H1 (cell line): Measurements from ENCODE around the gene TPPP2. TPM values are rescaled to one million over a fixed set of nuclear protein-coding genes. Genes with fewer than 3 reads are reported as not detected.

ENCODE experiments used
- CTCF ChIA-PET: fragments of 300-600 bp; sonication (Branson Sonifier 250); formaldehyde crosslinking; loops from one replicate; lab custom pipeline; 2021; ENCODE audit not compliant: partially characterized antibody; lab: Charles Lee
- POLR2A ChIA-PET: fragments of 300-600 bp; sonication (Branson Sonifier 250); formaldehyde crosslinking; loops from one replicate; lab custom pipeline; 2021; ENCODE audit warnings: inconsistent platforms; ENCODE audit not compliant: partially characterized antibody; lab: Charles Lee
- DNase-seq, 2 experiments: peaks; one replicate each; pipeline versions ENCODE4 v3.0.0 to v3.0.0-alpha.2; 2010 to 2022; ENCODE audit warnings: low spot score in 2 of 2, low read depth in 1 of 2, mixed read lengths in 1 of 2
- FAIRE-seq: peaks from 2 replicates; lab custom pipeline; 2011; peaks lifted over from hg19 to GRCh38; lab: Jason Lieb, UNC
- H2AFZ ChIP-seq: 2 replicates; pipeline ENCODE4 v1.8.1; 2012; ENCODE audit warnings: low read length, inconsistent platforms
- H2AK5ac ChIP-seq: 2 replicates; pipeline ENCODE4 v1.6.1; 2013; ENCODE audit warnings: low read depth, low read length
- H2BK120ac ChIP-seq: replicated peaks from 2 replicates; pipeline ENCODE3; 2013; ENCODE audit warnings: low read depth, low read length, inconsistent platforms
- H2BK12ac ChIP-seq: 2 replicates; pipeline ENCODE4 v1.6.1; 2013; ENCODE audit warnings: low read depth, low read length
- H2BK15ac ChIP-seq: 2 replicates; pipeline ENCODE4 v1.6.1; 2013; ENCODE audit warnings: low read length
- H2BK20ac ChIP-seq: 2 replicates; pipeline ENCODE4 v1.6.1; 2013; ENCODE audit warnings: low read length
- H2BK5ac ChIP-seq: 2 replicates; pipeline ENCODE4 v1.6.1; 2013; ENCODE audit warnings: low read depth, low read length
- H3K14ac ChIP-seq: 2 replicates; pipeline ENCODE4 v1.6.1; 2013; ENCODE audit warnings: inconsistent platforms; ENCODE audit not compliant: insufficient read length
- H3K18ac ChIP-seq: 2 replicates; pipeline ENCODE4 v1.6.1; 2013; ENCODE audit warnings: low read length; ENCODE audit errors: extremely low read depth
- H3K23ac ChIP-seq: 2 replicates; pipeline ENCODE4 v1.6.1; 2013; ENCODE audit warnings: inconsistent platforms; ENCODE audit not compliant: insufficient read length
- H3K23me2 ChIP-seq: 2 replicates; pipeline ENCODE4 v1.6.1; 2013; ENCODE audit warnings: low read depth, low read length
- H3K27ac ChIP-seq: 2 replicates; pipeline ENCODE4 v1.6.1; 2011; ENCODE audit warnings: low read depth, low read length, inconsistent platforms
- H3K27me3 ChIP-seq, 4 experiments: replicated peaks in 1 of 4; 1 replicate in 1 of 4; 2 replicates in 3 of 4; pipeline versions ENCODE4 v1.6.1 to v1.8.1; 2011 to 2013; ENCODE audit warnings: low read length in 3 of 4, mild to moderate bottlenecking in 3 of 4, inconsistent platforms in 2 of 4, mixed read lengths in 2 of 4, moderate library complexity in 1 of 4; ENCODE audit not compliant: control insufficient read depth in 3 of 4, insufficient read depth in 3 of 4; ENCODE audit errors: extremely low read depth in 1 of 4
- H3K36me3 ChIP-seq, 4 experiments: 2 replicates each; pipeline versions ENCODE4 v1.6.1 to v1.8.1; 2011 to 2013; ENCODE audit warnings: mild to moderate bottlenecking in 4 of 4, low read length in 3 of 4, moderate library complexity in 2 of 4, control low read depth in 1 of 4, inconsistent platforms in 1 of 4; ENCODE audit not compliant: insufficient read depth in 4 of 4, control insufficient read depth in 2 of 4
- H3K4ac ChIP-seq: replicated peaks from 2 replicates; pipeline ENCODE3; 2013; ENCODE audit warnings: low read length, low read depth, mixed read lengths, inconsistent platforms; ENCODE audit not compliant: insufficient read length
- H3K4me1 ChIP-seq, 4 experiments: replicated peaks in 1 of 4; 1 replicate in 1 of 4; 2 replicates in 3 of 4; pipeline versions ENCODE4 v1.6.1 to v1.8.1; 2011 to 2013; ENCODE audit warnings: low read length in 3 of 4, inconsistent platforms in 2 of 4, mixed read lengths in 1 of 4; ENCODE audit not compliant: insufficient read depth in 4 of 4, control insufficient read depth in 3 of 4
- H3K4me2 ChIP-seq, 2 experiments: 2 replicates each; pipeline versions ENCODE4 v1.6.1 to v1.8.1; 2011 to 2013; ENCODE audit warnings: low read depth in 2 of 2, low read length in 2 of 2, control low read depth in 1 of 2, inconsistent platforms in 1 of 2, mild to moderate bottlenecking in 1 of 2; ENCODE audit not compliant: insufficient read depth in 1 of 2
- H3K4me3 ChIP-seq, 4 experiments: fragments of 200-600, 300-600 bp in 1 of 4; sonication (generic), shearing (Covaris generic), sonication (Bioruptor Twin) in 1 of 4; 2 replicates each; pipeline versions ENCODE4 v1.5.1 to v1.8.1; 2011 to 2016; ENCODE audit warnings: low read length in 4 of 4, low read depth in 3 of 4, control low read depth in 2 of 4, inconsistent platforms in 2 of 4, mild to moderate bottlenecking in 2 of 4, mixed read lengths in 1 of 4, moderate library complexity in 1 of 4; ENCODE audit not compliant: insufficient read depth in 2 of 4; ENCODE audit errors: extremely low read depth in 1 of 4
- H3K56ac ChIP-seq: replicated peaks from 2 replicates; pipeline ENCODE3; 2013; ENCODE audit warnings: low read depth, mild to moderate bottlenecking, mixed read lengths, low read length, inconsistent platforms; ENCODE audit not compliant: insufficient read length
- H3K79me1 ChIP-seq: 2 replicates; pipeline ENCODE4 v1.6.1; 2013; ENCODE audit warnings: low read depth, low read length, control low read depth
- H3K79me2 ChIP-seq, 2 experiments: 2 replicates each; pipeline versions ENCODE4 v1.6.1 to v1.8.1; 2012 to 2013; ENCODE audit warnings: low read length in 2 of 2, mild to moderate bottlenecking in 2 of 2, inconsistent platforms in 1 of 2; ENCODE audit not compliant: insufficient read depth in 2 of 2, control insufficient read depth in 1 of 2
- H3K9ac ChIP-seq, 4 experiments: replicated peaks in 1 of 4; 1 replicate in 1 of 4; 2 replicates in 3 of 4; pipeline versions ENCODE4 v1.6.1 to v1.8.1; 2011 to 2013; ENCODE audit warnings: low read depth in 3 of 4, low read length in 3 of 4, control low read depth in 2 of 4, mild to moderate bottlenecking in 2 of 4, moderate library complexity in 2 of 4, inconsistent platforms in 1 of 4; ENCODE audit errors: extremely low read depth in 1 of 4
- H3K9me3 ChIP-seq, 2 experiments: 2 replicates each; pipeline versions ENCODE4 v1.6.1 to v1.8.1; 2012 to 2013; ENCODE audit warnings: mild to moderate bottlenecking in 2 of 2, moderate library complexity in 2 of 2, control low read depth in 1 of 2, inconsistent platforms in 1 of 2, low read depth in 1 of 2, low read length in 1 of 2, mixed read lengths in 1 of 2; ENCODE audit not compliant: insufficient read depth in 2 of 2
- H4K20me1 ChIP-seq, 2 experiments: replicated peaks in 1 of 2; 2 replicates each; pipeline versions ENCODE3 to v1.8.1; 2011 to 2013; ENCODE audit warnings: inconsistent platforms in 2 of 2, low read length in 2 of 2, mild to moderate bottlenecking in 1 of 2; ENCODE audit not compliant: insufficient read depth in 2 of 2, control insufficient read depth in 1 of 2
- H4K5ac ChIP-seq: 2 replicates; pipeline ENCODE4 v1.6.1; 2013; ENCODE audit warnings: low read length, low read depth, mixed read lengths, inconsistent platforms; ENCODE audit not compliant: insufficient read length
- H4K8ac ChIP-seq: 2 replicates; pipeline ENCODE4 v1.8.0; 2013; ENCODE audit warnings: mild to moderate bottlenecking, moderate library complexity, low read length, inconsistent platforms; ENCODE audit not compliant: insufficient read depth; ENCODE audit errors: extremely low read depth
- H4K91ac ChIP-seq: replicated peaks from 2 replicates; pipeline ENCODE3; 2013; ENCODE audit warnings: low read length, mixed read lengths, inconsistent platforms; ENCODE audit not compliant: insufficient read length
- BACH1 ChIP-seq: IDR thresholded peaks from 2 replicates; pipeline ENCODE4 v1.6.1; 2012; ENCODE audit warnings: low read length, improper control_type of control experiment
- EGR1 ChIP-seq: IDR thresholded peaks from 2 replicates; pipeline ENCODE4 v1.6.1; 2011; ENCODE audit warnings: low read depth, low read length, borderline replicate concordance
- EZH2 ChIP-seq: fragments of 200-600 bp; sonication (generic); IDR thresholded peaks from 2 replicates; pipeline ENCODE4 v1.7.1; 2012; ENCODE audit warnings: low read depth, mild to moderate bottlenecking, moderate library complexity, low read length, inconsistent platforms; ENCODE audit not compliant: severe bottlenecking
- JUN ChIP-seq: IDR thresholded peaks from 2 replicates; pipeline ENCODE4 v1.6.1; 2011; ENCODE audit warnings: low read depth, mild to moderate bottlenecking, improper control_type of control experiment, low read length
- SIRT6 ChIP-seq: IDR thresholded peaks from one replicate; pipeline ENCODE4 v1.7.1; 2012; ENCODE audit warnings: low read length, inconsistent platforms
- SP1 ChIP-seq: IDR thresholded peaks from 2 replicates; pipeline ENCODE4 v1.6.1; 2011; ENCODE audit warnings: low read depth, low read length
- SUZ12 ChIP-seq: fragments of 200-600 bp; sonication (generic); IDR thresholded peaks from 2 replicates; pipeline ENCODE4 v1.6.1; 2012; ENCODE audit warnings: mild to moderate bottlenecking, inconsistent platforms, low read length, moderate library complexity, mixed read lengths
- TAF1 ChIP-seq: IDR thresholded peaks from 2 replicates; pipeline ENCODE4 v1.6.1; 2011; ENCODE audit warnings: mild to moderate bottlenecking, low read depth, low read length
- TAF7 ChIP-seq: optimal IDR thresholded peaks from 2 replicates; pipeline ENCODE3; 2011; ENCODE audit warnings: low read depth, mild to moderate bottlenecking, inconsistent platforms, low read length, moderate library complexity, borderline replicate concordance
- USF2 ChIP-seq: IDR thresholded peaks from 2 replicates; pipeline ENCODE4 v1.6.1; 2011; ENCODE audit warnings: low read length, improper control_type of control experiment
- WGBS, 2 experiments: shearing (Covaris generic) in 1 of 2; methylation state at CpG; one replicate each; pipeline versions ENCODE4 v1.1.6 to v1.1.7; 2013 to 2015; ENCODE audit warnings: low lambda C conversion rate in 2 of 2, mixed read lengths in 2 of 2, inconsistent platforms in 1 of 2, low coverage in 1 of 2, missing lambda C conversion rate in 1 of 2; ENCODE audit not compliant: insufficient replicate concordance in 2 of 2, insufficient coverage in 1 of 2, insufficient read length in 1 of 2; ENCODE audit errors: extremely low coverage in 1 of 2, missing lambda C conversion rate in 1 of 2; 5-methylcytosine and 5-hydroxymethylcytosine counted together
- polyA plus RNA-seq, 7 experiments: library from polyadenylated mRNA; depleted of rRNA in 3 of 7; stranded (reverse) in 5 of 7; unstranded in 2 of 7; fragments of >200 nt in 5 of 7; fragments of 200-250 nt in 2 of 7; gene quantifications; 1 replicate in 5 of 7; 2 replicates in 1 of 7; 4 replicates in 1 of 7; pipeline versions ENCODE4 v1.2.1 to v1.2.3, GENCODE V29; 2011 to 2013; ENCODE audit warnings: missing spikeins in 2 of 7, mixed read lengths in 2 of 7
- total RNA-seq: library from RNA; stranded (reverse); fragmentation: NEBNext Ultra II Directional; extraction: Animal tissue kit (Norgen Biotek cat#: 25700); gene quantifications from 2 replicates; pipeline ENCODE4 v1.2.1, GENCODE V29; 2021

TPPP2 gene
- total and polyA plus RNA-seq, 2 of the 8 experiments (the other 6 are each of a cell fraction or from before 2014, with no cell fraction given): not detected

GRCh38 chr14:21061347-21061668 is 31.3 kb downstream of the TPPP2 start:
- no peak overlapping the region for H4K5ac ChIP-seq
- CTCF ChIA-PET: interaction anchor here (0.7 to 2.6 kb wide), 6 partner anchors 10 to 56 kb away, joined by 3 to 12 read pairs (median 4); no protein-coding TSS in a partner anchor

More at GRCh38 chr14:21061347-21061668, 31.3 kb downstream of the TPPP2 start:
- no peak for FAIRE-seq
- no peak overlapping the region for H2BK120ac ChIP-seq
- H3K18ac ChIP-seq: no peak overlapping the region
- no peaks in the 10 kb centered on the region; a peak in 1 of 7 replicates for H3K27me3 ChIP-seq
- H3K4me2 ChIP-seq: no peak overlapping the region
- DNase-seq: no peak
- H3K14ac ChIP-seq: no peak overlapping the region
- no peaks in the 10 kb centered on the region for H4K20me1 ChIP-seq
- H3K23me2 ChIP-seq: no peaks in the 10 kb centered on the region
- no peak overlapping the region for H3K4ac ChIP-seq
- WGBS, 2 experiments: 86% methylated on average over 3 of the region's 3 CpGs; no CpG with 5 or more reads in 1 of the 2 experiments
- no peak overlapping the region for H2BK15ac ChIP-seq
- H2BK12ac ChIP-seq: no peak overlapping the region
- no peaks in the 10 kb centered on the region for H3K79me1 ChIP-seq
- no peak for TF ChIP-seq JUN
- no peak for TF ChIP-seq BACH1
- no peak for TF ChIP-seq TAF7
- no peak for TF ChIP-seq TAF1
- no peak for TF ChIP-seq SIRT6
- TF ChIP-seq SUZ12: no peak
- TF ChIP-seq EZH2: no peak
- no peak for TF ChIP-seq USF2
- TF ChIP-seq SP1: no peak
- TF ChIP-seq EGR1: no peak
- H3K9me3 ChIP-seq: no peaks in the 10 kb centered on the region
- H3K9ac ChIP-seq: no peak overlapping the region
- no peak overlapping the region for H2BK20ac ChIP-seq
- POLR2A ChIA-PET: interaction anchor here (3.7 kb wide), 1 partner anchor 10 kb away, joined by 17 read pairs; no protein-coding TSS in a partner anchor
- H3K23ac ChIP-seq: no peak overlapping the region
- H2BK5ac ChIP-seq: no peak overlapping the region
- no peaks in the 10 kb centered on the region; a peak in 1 of 7 replicates for H3K4me1 ChIP-seq
- no peak overlapping the region for H2AK5ac ChIP-seq
- no peak overlapping the region for H4K91ac ChIP-seq
- H3K56ac ChIP-seq: no peak overlapping the region
- no peak overlapping the region for H3K4me3 ChIP-seq
- no peaks in the 10 kb centered on the region for H3K79me2 ChIP-seq
- H3K27ac ChIP-seq: no peak overlapping the region
- H3K36me3 ChIP-seq: no peaks in the 10 kb centered on the region
- H2AFZ ChIP-seq: no peak overlapping the region
- H4K8ac ChIP-seq: no peak overlapping the region
